ENCODE results near the gene HOXD1.

Gene HOXD1

GRCh38 chr2:176178038-176178756, 10.3 kb upstream of the HOXD1 start:
- no peak for DNase-seq (ENCODE audit: low spot score)
- Mint-ChIP-seq H3K9me3 (no peaks in the 10 kb centered on the region), H3K4me1 (ENCODE audit: low read depth) (peaks cover 8% of the 10 kb centered on the region), H3K27me3 (ENCODE audit: low read depth) (peaks cover 87% of the 10 kb centered on the region), H3K36me3 (ENCODE audit: low read depth) (no peaks in the 10 kb centered on the region), H3K4me3 (peak overlapping the region; percentile 50), H3K27ac (no peak overlapping the region)

- peak overlapping the region; percentile 50 for H3K4me3 Mint-ChIP-seq
- peaks cover 84% of the 10 kb centered on the region for H3K27me3 Mint-ChIP-seq (ENCODE audit: low read depth)
- no peaks in the 10 kb centered on the region for H3K36me3 Mint-ChIP-seq (ENCODE audit: low read depth)
- H3K9me3 Mint-ChIP-seq: no peaks in the 10 kb centered on the region
- peaks cover 8% of the 10 kb centered on the region for H3K4me1 Mint-ChIP-seq (ENCODE audit: low read depth)
- H3K27ac Mint-ChIP-seq: no peak overlapping the region
- DNase-seq (ENCODE audit: low spot score): no peak
These were observed 9.6 kb upstream of the HOXD1 start for GRCh38 chr2:176178757-176179295.

DNA sequence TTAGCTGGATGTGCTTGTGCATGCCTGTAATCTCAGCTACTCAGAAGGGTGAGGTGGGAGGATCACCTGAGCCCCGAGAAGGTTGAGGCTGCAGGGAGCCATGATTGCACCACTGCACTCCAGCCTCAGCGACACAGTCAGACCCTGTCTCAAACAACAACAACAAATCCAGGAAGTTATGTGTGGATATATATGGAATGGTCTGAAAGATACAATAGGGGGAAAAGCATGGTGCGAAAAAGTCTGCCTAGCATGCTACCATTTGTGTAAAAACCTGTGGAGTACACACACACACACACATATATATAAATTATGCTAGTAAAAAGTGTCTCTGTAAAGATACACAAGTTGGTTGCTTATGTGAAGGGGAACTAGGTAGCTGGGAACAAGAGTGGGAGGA, 6.9 kb upstream of the HOXD1 start:
- no peak for DNase-seq (ENCODE audit: low spot score)
- no peak overlapping the region for H3K4me3 Mint-ChIP-seq
- peaks cover 79% of the 10 kb centered on the region for H3K27me3 Mint-ChIP-seq (ENCODE audit: low read depth)
- H3K9me3 Mint-ChIP-seq: no peaks in the 10 kb centered on the region
- H3K4me1 Mint-ChIP-seq (ENCODE audit: low read depth): peaks cover 5% of the 10 kb centered on the region
- H3K27ac Mint-ChIP-seq: no peak overlapping the region
- H3K36me3 Mint-ChIP-seq (ENCODE audit: low read depth): no peaks in the 10 kb centered on the region

DNA sequence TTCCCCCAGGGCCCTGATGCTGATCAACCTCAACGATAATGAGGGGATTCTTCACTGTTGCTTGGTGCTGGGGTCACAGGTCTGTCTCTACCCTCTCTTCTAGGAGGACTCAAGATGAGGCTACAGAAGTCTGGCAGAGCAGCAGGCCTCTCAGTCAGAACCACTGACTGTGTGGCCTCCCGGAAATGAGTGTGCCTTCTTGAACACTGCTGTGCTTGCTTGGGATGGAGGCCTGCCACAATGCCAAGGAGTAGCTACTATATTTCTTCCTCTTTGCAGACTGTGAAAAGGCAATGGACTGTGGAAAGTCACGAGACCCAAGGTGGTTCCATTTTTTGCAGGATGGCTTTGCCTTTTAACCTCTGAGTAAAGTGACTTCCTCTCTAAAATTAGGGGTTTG, 5.8 kb upstream of the HOXD1 start:
- no peaks in the 10 kb centered on the region for H3K36me3 Mint-ChIP-seq (ENCODE audit: low read depth)
- no peaks in the 10 kb centered on the region for H3K9me3 Mint-ChIP-seq
- peaks cover 9% of the 10 kb centered on the region for H3K4me1 Mint-ChIP-seq (ENCODE audit: low read depth)
- no peak for DNase-seq (ENCODE audit: low spot score)
- H3K27ac Mint-ChIP-seq: no peak overlapping the region
- no peak overlapping the region for H3K4me3 Mint-ChIP-seq
- H3K27me3 Mint-ChIP-seq (ENCODE audit: low read depth): peaks cover 78% of the 10 kb centered on the region

DNA sequence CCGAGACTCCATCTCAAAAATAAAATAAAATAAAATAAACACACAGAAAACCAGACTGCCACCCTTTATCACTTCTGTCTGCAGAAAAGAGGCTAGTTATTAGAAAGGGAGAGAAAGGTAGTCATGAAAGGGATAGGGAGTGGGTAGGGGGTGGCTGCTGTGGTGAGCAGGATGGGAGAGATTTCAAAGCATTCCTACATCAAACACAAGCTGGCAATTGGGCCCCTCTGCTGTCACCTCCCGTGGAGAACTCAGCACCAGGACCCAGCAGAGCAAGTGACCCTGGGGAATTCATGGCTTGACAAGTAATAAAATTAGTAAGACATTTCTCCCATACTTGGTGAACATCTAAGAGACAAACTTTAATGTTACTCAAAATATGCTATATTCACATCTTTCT, 3.7 kb upstream of the HOXD1 start:
- H3K4me1 Mint-ChIP-seq (ENCODE audit: low read depth): peaks cover 10% of the 10 kb centered on the region
- no peak for DNase-seq (ENCODE audit: low spot score)
- no peaks in the 10 kb centered on the region for H3K36me3 Mint-ChIP-seq (ENCODE audit: low read depth)
- H3K9me3 Mint-ChIP-seq: no peaks in the 10 kb centered on the region
- H3K27me3 Mint-ChIP-seq (ENCODE audit: low read depth): peaks cover 74% of the 10 kb centered on the region
- no peak overlapping the region for H3K4me3 Mint-ChIP-seq
- no peak overlapping the region for H3K27ac Mint-ChIP-seq

DNA sequence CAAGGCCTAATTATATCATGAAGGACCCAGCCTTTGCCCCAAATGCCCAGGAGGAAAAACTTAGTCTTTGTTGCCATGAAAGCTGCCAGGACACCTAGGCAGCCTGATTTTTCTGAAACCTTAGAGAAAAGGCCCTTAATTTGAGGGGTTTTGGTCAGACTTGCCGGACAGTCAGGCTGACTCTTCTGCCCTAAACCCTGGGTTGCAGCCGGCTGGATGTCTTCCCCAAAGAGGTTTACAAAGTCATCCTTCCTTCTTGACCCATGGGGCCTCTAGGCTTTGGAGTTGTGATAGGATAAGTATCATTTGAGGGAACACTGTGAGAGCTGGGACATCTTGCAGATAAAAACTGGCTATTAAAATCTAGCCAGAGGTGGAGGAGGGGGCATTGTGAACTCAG, 2.4 kb upstream of the HOXD1 start:
- DNase-seq (ENCODE audit: low spot score): no peak
- no peak overlapping the region for H3K4me3 Mint-ChIP-seq
- no peaks in the 10 kb centered on the region for H3K9me3 Mint-ChIP-seq

GRCh38 chr2:176187200-176187898, 1.1 kb upstream of the HOXD1 start:
- Mint-ChIP-seq H3K27me3 (ENCODE audit: low read depth) (peaks cover 80% of the 10 kb centered on the region), H3K36me3 (ENCODE audit: low read depth) (no peaks in the 10 kb centered on the region), H3K4me3 (peak overlapping the region; percentile 76), H3K4me1 (ENCODE audit: low read depth) (peaks cover 10% of the 10 kb centered on the region), H3K9me3 (no peaks in the 10 kb centered on the region), H3K27ac (no peak overlapping the region)
- no peak for DNase-seq (ENCODE audit: low spot score)

More for the DNA sequence above, 2.4 kb upstream of the HOXD1 start:
- Mint-ChIP-seq H3K27ac (no peak overlapping the region), H3K4me1 (ENCODE audit: low read depth) (peaks cover 10% of the 10 kb centered on the region), H3K27me3 (ENCODE audit: low read depth) (peaks cover 74% of the 10 kb centered on the region), H3K36me3 (ENCODE audit: low read depth) (no peaks in the 10 kb centered on the region)

GRCh38 chr2:176188774-176189680, 559 bp downstream of the HOXD1 start:
- Mint-ChIP-seq H3K27ac (no peak overlapping the region), H3K36me3 (ENCODE audit: low read depth) (no peaks in the 10 kb centered on the region), H3K9me3 (no peaks in the 10 kb centered on the region), H3K4me1 (ENCODE audit: low read depth) (peaks cover 10% of the 10 kb centered on the region), H3K4me3 (peak overlapping the region; percentile 38), H3K27me3 (ENCODE audit: low read depth) (peaks cover 82% of the 10 kb centered on the region)
- DNase-seq (ENCODE audit: low spot score): no peak

DNA sequence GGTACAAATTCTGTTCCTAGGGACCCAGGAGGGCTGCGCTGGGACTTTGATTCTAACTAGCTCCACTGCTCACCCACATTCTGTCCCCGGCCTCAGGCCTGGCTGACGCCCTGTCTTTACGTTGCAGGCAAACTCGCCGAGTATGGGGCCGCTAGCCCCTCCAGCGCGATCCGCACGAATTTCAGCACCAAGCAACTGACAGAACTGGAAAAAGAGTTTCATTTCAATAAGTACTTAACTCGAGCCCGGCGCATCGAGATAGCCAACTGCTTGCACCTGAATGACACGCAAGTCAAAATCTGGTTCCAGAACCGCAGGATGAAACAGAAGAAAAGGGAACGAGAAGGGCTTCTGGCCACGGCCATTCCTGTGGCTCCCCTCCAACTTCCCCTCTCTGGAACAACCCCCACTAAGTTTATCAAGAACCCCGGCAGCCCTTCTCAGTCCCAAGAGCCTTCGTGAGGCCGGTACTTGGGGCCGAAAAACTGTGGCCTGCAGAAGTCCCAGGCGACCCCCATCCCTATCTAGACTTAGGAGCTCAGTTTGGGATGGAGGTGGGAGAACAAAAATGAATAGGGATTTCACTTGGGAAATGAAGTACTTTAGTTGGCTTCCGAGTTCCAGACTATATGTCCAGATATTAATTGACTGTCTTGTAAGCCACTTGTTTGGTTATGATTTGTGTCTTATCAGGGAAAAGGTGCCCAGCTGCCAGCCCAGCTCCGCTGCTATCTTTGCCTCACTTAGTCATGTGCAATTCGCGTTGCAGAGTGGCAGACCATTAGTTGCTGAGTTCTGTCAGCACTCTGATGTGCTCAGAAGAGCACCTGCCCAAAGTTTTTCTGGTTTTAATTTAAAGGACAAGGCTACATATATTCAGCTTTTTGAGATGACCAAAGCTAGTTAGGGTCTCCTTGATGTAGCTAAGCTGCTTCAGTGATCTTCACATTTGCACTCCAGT, 1.5 kb downstream of the HOXD1 start:
- Mint-ChIP-seq H3K36me3 (ENCODE audit: low read depth) (no peaks in the 10 kb centered on the region), H3K4me1 (ENCODE audit: low read depth) (peaks cover 10% of the 10 kb centered on the region), H3K27me3 (ENCODE audit: low read depth) (peaks cover 81% of the 10 kb centered on the region), H3K9me3 (no peaks in the 10 kb centered on the region), H3K4me3 (no peak overlapping the region), H3K27ac (no peak overlapping the region)
- DNase-seq (ENCODE audit: low spot score): no peak

- DNase-seq (ENCODE audit: low spot score): no peak
- H3K9me3 Mint-ChIP-seq: no peaks in the 10 kb centered on the region
- H3K36me3 Mint-ChIP-seq (ENCODE audit: low read depth): no peaks in the 10 kb centered on the region
- H3K4me3 Mint-ChIP-seq: no peak overlapping the region
- no peak overlapping the region for H3K27ac Mint-ChIP-seq
- peaks cover 8% of the 10 kb centered on the region for H3K4me1 Mint-ChIP-seq (ENCODE audit: low read depth)
- peaks cover 70% of the 10 kb centered on the region for H3K27me3 Mint-ChIP-seq (ENCODE audit: low read depth)
These were observed 3.9 kb downstream of the HOXD1 start for GRCh38 chr2:176192351-176192750.

DNA sequence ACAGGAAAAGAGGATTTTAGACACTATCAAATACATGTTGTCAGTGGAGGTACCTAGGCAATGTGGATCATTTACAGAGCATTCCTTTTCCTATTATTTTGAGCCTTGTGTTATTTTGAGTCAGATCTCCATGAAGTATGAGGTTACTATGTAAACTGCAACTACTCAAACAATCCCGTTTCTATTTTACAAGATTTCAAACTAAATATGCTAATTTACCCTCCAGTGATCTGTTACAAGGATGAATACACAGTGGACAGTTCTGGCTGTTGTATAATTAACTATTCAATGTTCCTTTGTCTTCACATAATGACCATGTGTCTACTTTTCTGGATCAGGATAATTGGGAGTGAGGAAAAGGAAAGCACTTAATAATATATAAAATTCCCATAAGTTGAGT, 4.6 kb downstream of the HOXD1 start:
- Mint-ChIP-seq H3K9me3 (no peaks in the 10 kb centered on the region), H3K4me1 (ENCODE audit: low read depth) (peaks cover 1% of the 10 kb centered on the region), H3K27me3 (ENCODE audit: low read depth) (peaks cover 68% of the 10 kb centered on the region), H3K27ac (no peak overlapping the region), H3K4me3 (no peak overlapping the region), H3K36me3 (ENCODE audit: low read depth) (no peaks in the 10 kb centered on the region)
- no peak for DNase-seq (ENCODE audit: low spot score)

DNA sequence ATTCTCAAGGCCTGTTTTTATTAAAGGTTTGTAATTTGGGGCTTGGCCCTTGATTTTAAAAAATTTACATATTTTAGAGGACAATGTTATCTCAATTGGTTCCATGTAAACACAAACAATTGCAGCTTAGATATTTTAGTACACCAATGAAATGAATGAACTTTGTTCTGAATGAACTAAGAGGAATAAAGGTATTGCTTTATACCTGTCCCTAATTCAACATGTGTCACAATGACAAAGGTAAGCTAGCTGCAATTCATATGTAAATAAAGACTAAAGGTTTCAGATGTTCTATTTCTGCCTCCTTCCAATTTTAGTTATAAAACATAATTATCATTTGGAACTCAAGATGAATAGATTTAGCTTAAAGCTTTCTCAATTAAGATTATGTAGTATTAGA, 11.4 kb downstream of the HOXD1 start:
- H3K27ac Mint-ChIP-seq: no peak overlapping the region

DNA sequence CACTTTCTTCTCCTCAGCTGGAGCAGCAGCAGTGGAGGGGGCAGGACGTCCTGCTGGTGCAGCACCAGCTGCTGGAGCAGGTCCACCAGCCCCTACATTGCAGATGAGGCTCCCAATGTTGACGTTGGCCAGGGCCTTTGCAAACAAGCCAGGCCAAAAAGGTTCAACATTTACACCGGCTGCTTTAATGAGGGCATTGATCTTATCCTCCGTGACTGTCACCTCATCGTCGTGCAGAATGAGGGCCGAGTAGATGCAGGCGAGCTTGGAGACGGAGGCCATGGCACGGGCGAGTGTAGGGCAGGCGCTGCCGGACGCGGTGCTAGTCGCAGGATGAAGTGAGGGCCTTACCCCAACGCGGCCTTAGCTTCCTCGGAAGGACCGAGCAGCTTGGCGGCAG, 12.5 kb downstream of the HOXD1 start:
- no peak for DNase-seq (ENCODE audit: low spot score)
- Mint-ChIP-seq H3K4me3 (no peak overlapping the region), H3K27ac (no peak overlapping the region), H3K9me3 (no peaks in the 10 kb centered on the region), H3K36me3 (ENCODE audit: low read depth) (no peaks in the 10 kb centered on the region), H3K4me1 (ENCODE audit: low read depth) (no peaks in the 10 kb centered on the region), H3K27me3 (ENCODE audit: low read depth) (peaks cover 22% of the 10 kb centered on the region)

More for the DNA sequence above, 11.4 kb downstream of the HOXD1 start:
- H3K36me3 Mint-ChIP-seq (ENCODE audit: low read depth): no peaks in the 10 kb centered on the region
- peaks cover 23% of the 10 kb centered on the region for H3K27me3 Mint-ChIP-seq (ENCODE audit: low read depth)
- H3K4me1 Mint-ChIP-seq (ENCODE audit: low read depth): no peaks in the 10 kb centered on the region
- H3K9me3 Mint-ChIP-seq: no peaks in the 10 kb centered on the region
- H3K4me3 Mint-ChIP-seq: no peak overlapping the region
- DNase-seq (ENCODE audit: low spot score): no peak
